GM21528 (cell line): ENCODE measurements around the gene MAP4K4.

Experiments used
- ATAC-seq: cut with Tn5 transposase; IDR thresholded peaks from one replicate; pipeline ENCODE4 v1.9.1; 2021; ENCODE audit warnings: mild to moderate bottlenecking, moderate library complexity; ENCODE audit not compliant: unreplicated experiment, low FRiP score

Gene MAP4K4

DNA sequence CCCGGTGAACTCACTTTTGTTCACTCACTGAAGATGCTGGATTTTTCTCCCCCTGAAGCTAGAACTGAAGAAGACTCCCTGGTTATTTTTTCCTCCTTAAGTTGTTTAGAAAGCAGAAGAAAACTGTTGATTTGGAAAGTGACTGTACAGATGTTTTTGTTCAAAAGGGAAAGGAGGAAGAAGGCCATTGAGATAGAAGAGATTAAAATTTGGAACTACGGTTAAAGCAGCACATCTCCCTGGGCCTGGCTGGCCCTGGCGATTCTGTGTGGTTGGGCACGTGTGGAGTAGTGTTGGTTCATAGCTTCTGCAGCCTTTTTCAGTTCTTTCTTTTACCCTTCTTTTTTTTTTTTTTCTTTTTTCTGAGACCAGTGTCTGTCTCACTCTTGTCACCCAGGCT, 109.2 kb downstream of the MAP4K4 start:
- ATAC-seq, result no peak

- no peak for ATAC-seq
These were observed 109.7 kb downstream of the MAP4K4 start for GRCh38 chr2:101807242-101807641.

DNA sequence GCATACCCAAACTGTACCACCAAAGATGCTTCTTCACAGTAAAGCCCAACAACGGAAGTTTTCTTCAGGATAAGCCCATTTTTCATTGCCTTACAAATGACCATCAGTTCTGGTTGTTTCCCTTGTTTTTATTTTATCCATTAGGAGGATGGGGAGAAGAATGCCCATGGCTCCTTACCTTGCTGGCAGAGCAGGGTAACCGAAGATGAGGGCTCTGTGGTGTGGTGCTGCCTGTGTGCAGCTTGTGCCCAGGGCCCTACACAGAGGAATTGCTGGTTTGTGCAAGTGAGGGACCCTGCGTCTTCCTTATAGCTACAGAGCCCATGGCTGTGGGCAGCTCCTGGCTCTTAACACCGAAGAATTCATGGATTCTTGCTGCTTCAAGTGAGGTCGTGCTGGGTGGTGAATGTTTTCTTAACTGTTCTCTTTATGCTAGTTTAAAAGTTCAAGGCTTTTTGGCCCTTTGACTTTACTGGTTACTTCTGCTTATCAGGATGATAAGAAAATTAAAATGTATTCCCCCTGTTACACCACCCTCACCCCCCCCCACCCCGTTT, 110.6 kb downstream of the MAP4K4 start:
- no peak for ATAC-seq

DNA sequence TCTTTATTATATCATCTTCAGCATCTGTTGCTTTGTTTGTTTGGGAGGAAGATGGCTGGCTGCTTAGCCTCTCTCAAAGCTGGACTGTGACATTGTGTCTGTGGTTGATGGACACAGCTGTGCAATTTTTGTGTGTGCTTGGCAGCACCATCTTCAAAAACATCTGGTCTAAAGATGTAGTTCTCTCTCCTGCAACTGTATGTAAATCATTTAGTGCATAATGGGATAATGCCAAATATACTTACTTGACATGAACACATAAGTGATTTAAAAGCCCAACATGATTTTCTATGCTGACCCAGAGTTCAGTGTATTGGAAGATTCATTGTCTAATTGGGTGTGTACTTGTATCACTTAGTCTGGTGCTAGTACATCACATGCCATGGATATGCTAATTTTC, 112.2 kb downstream of the MAP4K4 start:
- ATAC-seq, result no peak

DNA sequence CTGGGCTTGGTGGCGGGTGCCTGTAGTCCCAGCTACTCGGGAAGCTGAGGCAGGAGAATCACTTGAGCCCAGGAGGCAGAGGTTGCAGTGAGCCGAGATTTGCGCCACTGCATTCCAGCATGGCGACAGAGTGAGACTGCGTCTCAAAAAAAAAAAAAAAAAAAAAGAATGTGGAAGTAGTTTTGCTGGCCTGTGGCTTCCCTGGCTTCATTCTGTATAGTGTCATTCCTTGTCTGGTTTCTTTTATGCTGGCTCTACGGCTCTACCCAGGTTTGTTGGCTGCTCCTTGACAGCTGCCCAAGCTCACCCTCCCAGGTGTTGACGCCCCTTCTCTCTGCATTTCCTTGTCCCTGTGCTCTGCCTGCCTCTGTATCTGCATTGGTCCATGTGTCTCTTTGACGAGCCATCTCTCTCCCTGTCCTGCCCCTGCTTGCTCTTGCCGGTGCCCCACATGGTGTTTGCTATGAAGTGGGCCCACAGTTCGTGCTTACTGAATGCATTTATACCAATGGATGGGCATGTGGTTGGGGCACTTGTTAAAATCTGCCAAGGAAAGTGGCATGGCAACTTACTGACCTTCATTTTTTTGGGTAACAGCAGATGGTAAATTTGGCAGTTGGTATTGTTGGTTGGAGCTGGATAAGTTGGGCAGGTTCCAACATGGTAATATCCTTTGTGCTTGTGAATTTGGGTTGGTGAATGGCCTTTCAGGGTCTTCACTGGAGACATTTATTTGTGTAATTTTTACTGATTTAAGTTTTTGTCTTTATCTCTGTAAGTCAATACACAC, 113.9 kb downstream of the MAP4K4 start:
- ATAC-seq, result no peak

GRCh38 chr2:101812226-101812625, 114.7 kb downstream of the MAP4K4 start:
- ATAC-seq, result no peak

DNA sequence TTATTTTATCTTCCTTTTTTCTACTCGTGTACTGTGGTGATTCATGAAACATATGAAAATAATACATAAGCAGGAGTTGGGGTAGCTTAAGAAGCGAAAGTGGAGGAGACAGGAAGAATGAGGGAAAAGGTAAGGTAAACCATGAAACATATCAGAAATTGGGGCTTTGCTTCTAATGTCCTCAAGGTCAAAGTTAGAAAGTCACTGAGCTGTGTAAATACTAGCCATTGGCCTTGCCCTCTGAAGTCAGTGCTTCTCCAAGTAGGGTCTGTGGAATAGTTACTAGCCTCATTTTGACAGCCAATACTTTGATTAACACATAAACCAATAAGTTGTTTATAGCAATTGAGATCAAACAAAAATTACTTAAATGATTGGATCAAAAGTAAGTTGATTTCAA, 117.2 kb downstream of the MAP4K4 start:
- ATAC-seq, result no peak

- no peak for ATAC-seq
These were observed 117.6 kb downstream of the MAP4K4 start for GRCh38 chr2:101815154-101815553.

DNA sequence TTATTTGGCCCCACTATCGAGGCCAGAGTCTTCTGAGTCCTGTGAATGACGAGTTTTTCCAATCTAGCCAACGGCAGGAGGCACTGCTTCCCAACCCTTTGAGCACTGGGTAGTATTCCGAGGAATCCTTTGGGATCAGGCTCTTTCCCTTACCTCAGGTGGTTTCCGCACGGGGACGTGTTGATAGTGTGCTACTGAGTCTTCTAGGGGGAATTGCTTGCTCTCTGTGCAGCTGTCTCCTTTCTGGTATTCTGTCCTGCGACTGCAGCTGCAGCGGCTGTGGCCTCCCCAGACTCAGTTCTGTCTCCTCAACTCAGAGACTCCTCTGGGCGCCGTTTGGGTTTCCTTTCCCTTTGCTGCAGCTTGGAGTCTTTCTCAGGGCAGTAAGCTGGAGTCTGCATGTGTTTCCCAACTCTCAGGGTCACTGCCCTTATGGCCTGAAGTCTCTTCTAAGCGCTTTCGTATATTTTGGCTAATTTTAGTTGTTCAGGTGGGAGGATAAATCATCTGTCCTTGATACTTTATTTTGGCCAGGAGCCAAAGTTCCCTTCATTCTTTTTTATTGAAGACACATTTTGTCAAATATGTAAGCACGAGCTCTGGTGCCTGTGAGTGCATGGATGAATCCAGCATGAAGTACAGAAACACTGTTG, 118.4 kb downstream of the MAP4K4 start:
- no peak for ATAC-seq

DNA sequence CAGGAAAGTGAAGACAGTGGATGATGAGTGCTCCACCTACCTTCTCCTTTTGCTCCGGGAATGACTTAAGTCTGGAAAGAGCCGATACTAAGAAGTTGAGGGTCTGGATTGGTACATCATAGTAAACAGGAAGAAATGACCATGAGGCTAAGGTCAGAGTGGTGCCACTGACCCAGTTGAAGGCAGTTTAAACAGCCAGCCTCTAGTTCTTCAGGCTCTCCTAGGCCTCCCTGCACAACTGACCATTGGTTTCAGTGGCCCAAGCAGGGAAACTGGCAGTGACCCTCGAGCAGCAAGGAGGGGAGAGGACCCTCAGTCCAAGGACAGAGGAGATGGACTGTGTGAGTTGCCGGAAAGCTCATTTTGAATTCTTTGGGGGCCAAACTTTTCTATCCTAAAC, 119.1 kb downstream of the MAP4K4 start:
- ATAC-seq, result no peak

GRCh38 chr2:101817481-101817880, 120.0 kb downstream of the MAP4K4 start:
- ATAC-seq, result no peak

DNA sequence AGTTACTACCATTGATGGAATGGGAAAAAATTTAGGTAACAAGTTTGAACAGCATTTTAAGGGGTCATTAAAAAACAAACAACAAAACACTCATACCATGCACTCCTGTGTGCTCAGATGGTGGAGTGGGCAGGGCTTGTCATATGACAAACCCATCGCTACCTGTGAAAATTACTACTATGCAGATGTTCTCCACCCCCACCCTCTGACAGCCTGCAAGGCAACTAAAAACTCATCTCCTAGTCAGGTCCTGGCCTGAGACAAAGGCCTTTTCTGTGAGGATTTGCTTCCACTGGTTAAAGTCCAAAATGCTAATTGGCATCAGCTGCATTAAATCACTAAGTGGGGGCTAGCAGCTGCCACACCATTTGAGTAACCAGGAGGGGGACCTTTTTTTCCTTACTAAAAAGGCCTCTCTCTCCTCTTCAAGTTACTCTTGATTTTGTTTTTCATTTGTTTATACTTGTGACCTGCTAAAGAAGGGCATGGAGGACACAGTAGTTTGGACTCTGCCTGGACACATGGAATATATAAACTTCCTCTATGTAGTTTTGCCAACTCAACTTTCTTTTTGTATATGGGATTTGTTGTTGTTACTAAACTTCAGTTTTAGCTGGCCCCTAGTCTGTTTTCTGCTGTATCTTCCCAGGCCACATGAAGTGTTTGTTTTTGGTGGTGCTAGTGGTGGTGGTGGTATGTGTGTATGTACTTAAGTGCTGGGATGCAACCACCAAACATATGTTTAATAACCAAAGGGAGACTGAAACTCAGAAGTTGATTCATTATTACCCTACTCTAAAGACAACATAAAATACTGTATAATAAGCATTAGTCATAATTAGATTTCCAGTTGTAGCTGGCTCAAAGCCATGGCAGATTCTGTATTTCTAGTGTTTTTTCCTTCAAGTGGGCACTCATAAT, 121.3 kb downstream of the MAP4K4 start:
- ATAC-seq, result no peak

- no peak for ATAC-seq
These were observed 123.0 kb downstream of the MAP4K4 start for GRCh38 chr2:101820519-101820918.

- no peak for ATAC-seq
These were observed 123.7 kb downstream of the MAP4K4 start for GRCh38 chr2:101821059-101821805.

DNA sequence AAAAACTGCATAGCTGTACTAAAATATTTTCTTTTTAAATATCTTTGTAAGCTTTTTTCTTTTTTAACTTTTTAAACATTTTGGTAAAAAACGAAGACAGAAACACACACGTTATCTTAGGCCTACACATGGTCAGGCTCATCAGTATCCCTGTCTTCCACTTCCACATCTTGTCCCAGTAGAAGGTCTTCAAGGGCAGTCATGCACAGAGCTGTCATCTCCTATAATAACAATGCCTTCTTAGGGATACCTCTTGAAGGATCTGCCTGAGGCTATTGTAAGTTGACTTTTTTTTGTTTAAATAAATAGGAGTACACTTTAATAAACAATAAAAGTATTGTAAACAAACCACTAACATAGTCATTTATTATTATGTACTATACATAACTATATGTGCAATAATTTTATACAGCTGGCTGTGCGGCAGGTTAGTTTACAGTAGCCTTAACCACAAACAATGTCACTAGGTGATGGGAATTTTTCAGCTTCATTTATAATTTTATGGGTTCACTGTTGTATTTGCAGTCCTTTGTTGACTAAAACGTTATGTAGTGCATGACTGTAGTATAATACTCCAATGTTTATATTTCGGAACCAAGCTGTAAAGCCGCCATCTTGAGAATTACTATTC, 124.4 kb downstream of the MAP4K4 start:
- no peak for ATAC-seq

DNA sequence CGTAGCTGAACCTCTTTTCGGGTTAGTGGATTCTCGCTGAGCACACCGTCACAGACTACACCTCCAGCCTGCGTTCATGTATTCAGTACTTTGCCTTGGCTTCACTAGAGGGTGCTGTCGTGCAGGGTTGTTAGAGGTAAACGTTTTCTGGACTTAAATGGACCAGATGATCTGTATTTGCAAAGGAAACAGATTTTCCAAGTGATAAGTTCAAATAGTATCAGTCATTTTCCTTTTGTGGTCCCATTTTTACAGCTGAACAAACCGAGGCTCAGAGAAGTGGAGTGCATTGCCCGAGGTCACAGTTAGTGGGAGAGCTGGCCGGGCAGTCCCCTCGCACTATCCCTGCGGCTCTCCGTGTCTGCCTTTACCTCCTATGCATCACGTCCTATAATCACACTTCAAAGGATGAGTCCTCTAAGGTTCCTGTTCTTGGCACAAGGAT, 125.9 kb downstream of the MAP4K4 start:
- peak; percentile 63 for ATAC-seq

- ATAC-seq, result no peak
These were observed 126.4 kb downstream of the MAP4K4 start for GRCh38 chr2:101823859-101824258.

GRCh38 chr2:101826716-101827115, 129.2 kb downstream of the MAP4K4 start:
- ATAC-seq, result no peak

DNA sequence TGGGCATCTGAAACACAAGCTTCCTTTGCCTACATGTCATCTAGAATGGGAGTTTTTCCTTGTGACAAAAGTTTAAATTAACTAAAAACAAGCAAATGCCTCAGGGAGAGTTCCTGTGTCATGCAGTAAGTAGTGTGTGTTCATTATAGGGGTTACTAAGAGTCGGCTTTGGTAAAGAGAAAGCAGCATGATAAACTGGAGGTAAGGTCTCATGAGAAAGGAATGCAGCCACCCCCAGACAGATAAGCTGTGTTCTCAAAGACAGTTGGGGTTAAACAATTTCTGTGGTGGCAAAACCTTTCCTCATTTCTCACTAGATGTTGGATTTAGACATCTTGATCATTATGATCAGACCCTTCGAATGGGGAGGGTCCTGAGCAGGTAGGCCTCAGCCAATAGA, 129.7 kb downstream of the MAP4K4 start:
- ATAC-seq, result no peak

DNA sequence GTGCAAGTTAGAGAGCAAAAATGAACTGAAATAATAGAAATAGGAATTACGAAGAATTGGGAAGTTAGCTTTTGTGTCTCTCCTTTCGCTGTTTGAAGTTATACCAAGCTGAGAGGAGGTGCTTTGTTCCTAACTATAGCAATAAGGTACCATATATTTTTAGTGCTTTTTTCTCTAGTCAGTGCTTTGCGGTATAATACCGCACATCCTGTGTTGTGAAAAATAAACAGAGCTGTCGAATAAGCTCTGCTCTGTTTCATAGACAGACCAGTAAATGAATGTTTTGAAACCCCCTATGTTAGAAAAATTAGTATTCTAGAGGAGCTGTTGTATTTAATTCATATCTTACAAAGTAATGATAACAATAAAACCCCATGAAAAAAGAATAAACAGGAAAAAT, 130.8 kb downstream of the MAP4K4 start:
- no peak for ATAC-seq
